Measurements from ENCODE around the gene ARTN. TPM values are rescaled to one million over a fixed set of nuclear protein-coding genes. Genes with fewer than 3 reads are reported as not detected.

Gene ARTN
- total RNA-seq, 1 donor from 2014 or later, result 1.6 TPM

- Mint-ChIP-seq H3K27me3 (ENCODE audit: low read depth) (no peaks in the 10 kb centered on the region), H3K9me3 (no peaks in the 10 kb centered on the region), H3K27ac (no peak overlapping the region), H3K4me1 (peaks cover 33% of the 10 kb centered on the region), H3K36me3 (peaks cover 25% of the 10 kb centered on the region), H3K4me3 (no peak overlapping the region)
- TF ChIP-seq, protein P1, sequence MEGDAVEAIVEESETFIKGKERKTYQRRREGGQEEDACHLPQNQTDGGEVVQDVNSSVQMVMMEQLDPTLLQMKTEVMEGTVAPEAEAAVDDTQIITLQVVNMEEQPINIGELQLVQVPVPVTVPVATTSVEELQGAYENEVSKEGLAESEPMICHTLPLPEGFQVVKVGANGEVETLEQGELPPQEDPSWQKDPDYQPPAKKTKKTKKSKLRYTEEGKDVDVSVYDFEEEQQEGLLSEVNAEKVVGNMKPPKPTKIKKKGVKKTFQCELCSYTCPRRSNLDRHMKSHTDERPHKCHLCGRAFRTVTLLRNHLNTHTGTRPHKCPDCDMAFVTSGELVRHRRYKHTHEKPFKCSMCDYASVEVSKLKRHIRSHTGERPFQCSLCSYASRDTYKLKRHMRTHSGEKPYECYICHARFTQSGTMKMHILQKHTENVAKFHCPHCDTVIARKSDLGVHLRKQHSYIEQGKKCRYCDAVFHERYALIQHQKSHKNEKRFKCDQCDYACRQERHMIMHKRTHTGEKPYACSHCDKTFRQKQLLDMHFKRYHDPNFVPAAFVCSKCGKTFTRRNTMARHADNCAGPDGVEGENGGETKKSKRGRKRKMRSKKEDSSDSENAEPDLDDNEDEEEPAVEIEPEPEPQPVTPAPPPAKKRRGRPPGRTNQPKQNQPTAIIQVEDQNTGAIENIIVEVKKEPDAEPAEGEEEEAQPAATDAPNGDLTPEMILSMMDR (IDR thresholded peaks at IDR 0.05; ENCODE audit: unreplicated experiment), result no peak
- DNase-seq (ENCODE audit: low spot score in 2 of 2, unreplicated experiment in 2 of 2), result no peak
These were observed 48.0 kb downstream of the ARTN start for GRCh38 chr1:43981636-43982035.

DNA sequence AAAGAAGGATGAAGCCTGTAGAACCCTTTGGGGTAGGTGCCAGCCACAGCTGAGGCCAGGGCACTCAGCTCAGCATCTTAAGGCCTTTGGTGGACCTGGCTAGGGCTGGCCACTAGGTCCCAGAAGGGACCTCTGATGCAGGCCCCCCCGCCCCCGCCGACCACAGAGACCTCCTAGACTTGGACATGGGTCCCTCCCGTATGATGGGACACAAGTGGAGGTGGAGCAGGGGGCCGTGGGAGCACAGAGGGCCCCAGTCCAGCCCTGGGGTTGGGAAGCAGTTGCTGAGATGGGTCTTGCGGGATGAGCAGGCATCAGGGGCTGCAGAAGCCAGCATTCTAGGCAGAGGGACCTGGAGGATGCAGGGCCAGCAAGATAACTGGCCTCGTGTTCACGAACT is 48.6 kb downstream of the ARTN start:
- no peak for DNase-seq (ENCODE audit: low spot score in 2 of 2, unreplicated experiment in 2 of 2)
- H3K27me3 Mint-ChIP-seq (ENCODE audit: low read depth), result no peaks in the 10 kb centered on the region
- TF ChIP-seq, protein P1 (IDR thresholded peaks at IDR 0.05; ENCODE audit: unreplicated experiment), result no peak
- no peak overlapping the region for H3K27ac Mint-ChIP-seq
- no peak overlapping the region for H3K4me3 Mint-ChIP-seq
- H3K9me3 Mint-ChIP-seq, result no peaks in the 10 kb centered on the region
- H3K36me3 Mint-ChIP-seq, result peaks cover 20% of the 10 kb centered on the region
- H3K4me1 Mint-ChIP-seq, result peaks cover 27% of the 10 kb centered on the region

- Mint-ChIP-seq H3K36me3 (peaks cover 14% of the 10 kb centered on the region), H3K27ac (no peak overlapping the region), H3K4me1 (peaks cover 21% of the 10 kb centered on the region), H3K9me3 (no peaks in the 10 kb centered on the region), H3K27me3 (ENCODE audit: low read depth) (no peaks in the 10 kb centered on the region), H3K4me3 (no peak overlapping the region)
- no peak for DNase-seq (ENCODE audit: low spot score in 2 of 2, unreplicated experiment in 2 of 2)
- TF ChIP-seq, protein P1 (IDR thresholded peaks at IDR 0.05; ENCODE audit: unreplicated experiment), result no peak
These were observed 49.2 kb downstream of the ARTN start for GRCh38 chr1:43982808-43983207.

GRCh38 chr1:43983253-43983899 is 49.8 kb downstream of the ARTN start:
- Mint-ChIP-seq H3K4me3 (no peak overlapping the region), H3K4me1 (peaks cover 15% of the 10 kb centered on the region), H3K9me3 (no peaks in the 10 kb centered on the region), H3K36me3 (peaks cover 13% of the 10 kb centered on the region), H3K27me3 (ENCODE audit: low read depth) (no peaks in the 10 kb centered on the region), H3K27ac (no peak overlapping the region)
- no peak for DNase-seq (ENCODE audit: low spot score in 2 of 2, unreplicated experiment in 2 of 2)
- TF ChIP-seq, protein P1 (IDR thresholded peaks at IDR 0.05; ENCODE audit: unreplicated experiment), result no peak

GRCh38 chr1:43984855-43985254 is 51.3 kb downstream of the ARTN start:
- no peak for DNase-seq (ENCODE audit: low spot score in 2 of 2, unreplicated experiment in 2 of 2)
- Mint-ChIP-seq H3K9me3 (no peaks in the 10 kb centered on the region), H3K27ac (no peak overlapping the region), H3K4me1 (peaks cover 9% of the 10 kb centered on the region), H3K4me3 (no peak overlapping the region), H3K36me3 (peaks cover 13% of the 10 kb centered on the region), H3K27me3 (ENCODE audit: low read depth) (no peaks in the 10 kb centered on the region)
- TF ChIP-seq, protein P1 (IDR thresholded peaks at IDR 0.05; ENCODE audit: unreplicated experiment), result no peak
